Activated CD8-positive, alpha-beta T cell treated with anti-CD3 and anti-CD28 coated beads, Interleukin-2, amount 10 ng/mL, durations not matched to agents 7 days and 5 days (primary cell): ENCODE data around the gene AGFG2. TPM values are rescaled to one million over a fixed set of nuclear protein-coding genes. Genes with fewer than 3 reads are reported as not detected.

Source experiments
- ATAC-seq: fragments of 150-1000 bp; cut with Tn5 transposase; one replicate; pipeline ENCODE4 v1.10.0; 2021; ENCODE audit warnings: moderate library complexity
- CTCF ChIA-PET: fragments of 350-600 bp; sonication (Branson Sonifier 250); formaldehyde crosslinking; loops from one replicate; lab custom pipeline; 2021; ENCODE audit warnings: antibody characterized with exemption; lab: Charles Lee
- POLR2A ChIA-PET: fragments of 350-600 bp; sonication (Branson Sonifier 250); formaldehyde crosslinking; loops from one replicate; lab custom pipeline; 2021; ENCODE audit warnings: antibody characterized with exemption; lab: Charles Lee
- DNase-seq: peaks from one replicate; pipeline ENCODE4 v3.0.0-alpha.2; 2020
- H3K27ac Mint-ChIP-seq: one replicate; pipeline ENCODE4 v1.8.0; 2021; ENCODE audit warnings: mild to moderate bottlenecking, mixed read lengths
- H3K27me3 Mint-ChIP-seq: one replicate; pipeline ENCODE4 v1.8.0; 2021; ENCODE audit warnings: low read depth, mixed read lengths
- H3K36me3 Mint-ChIP-seq: one replicate; pipeline ENCODE4 v1.8.0; 2021; ENCODE audit warnings: low read depth, mixed read lengths
- H3K4me1 Mint-ChIP-seq: one replicate; pipeline ENCODE4 v1.8.0; 2021; ENCODE audit warnings: low read depth, mixed read lengths
- H3K4me3 Mint-ChIP-seq: one replicate; pipeline ENCODE4 v1.8.0; 2021; ENCODE audit warnings: mild to moderate bottlenecking, mixed read lengths
- H3K9me3 Mint-ChIP-seq: one replicate; pipeline ENCODE4 v1.8.0; 2022; ENCODE audit warnings: mixed read lengths; ENCODE audit not compliant: insufficient read depth
- total RNA-seq, 2 experiments: library from RNA; stranded (reverse); gene quantifications; one replicate each; pipeline ENCODE4 v1.2.3, GENCODE V29; 2021

AGFG2 gene
- total RNA-seq, 2 experiments from 2014 or later = 43.0 to 46.0 TPM

DNA sequence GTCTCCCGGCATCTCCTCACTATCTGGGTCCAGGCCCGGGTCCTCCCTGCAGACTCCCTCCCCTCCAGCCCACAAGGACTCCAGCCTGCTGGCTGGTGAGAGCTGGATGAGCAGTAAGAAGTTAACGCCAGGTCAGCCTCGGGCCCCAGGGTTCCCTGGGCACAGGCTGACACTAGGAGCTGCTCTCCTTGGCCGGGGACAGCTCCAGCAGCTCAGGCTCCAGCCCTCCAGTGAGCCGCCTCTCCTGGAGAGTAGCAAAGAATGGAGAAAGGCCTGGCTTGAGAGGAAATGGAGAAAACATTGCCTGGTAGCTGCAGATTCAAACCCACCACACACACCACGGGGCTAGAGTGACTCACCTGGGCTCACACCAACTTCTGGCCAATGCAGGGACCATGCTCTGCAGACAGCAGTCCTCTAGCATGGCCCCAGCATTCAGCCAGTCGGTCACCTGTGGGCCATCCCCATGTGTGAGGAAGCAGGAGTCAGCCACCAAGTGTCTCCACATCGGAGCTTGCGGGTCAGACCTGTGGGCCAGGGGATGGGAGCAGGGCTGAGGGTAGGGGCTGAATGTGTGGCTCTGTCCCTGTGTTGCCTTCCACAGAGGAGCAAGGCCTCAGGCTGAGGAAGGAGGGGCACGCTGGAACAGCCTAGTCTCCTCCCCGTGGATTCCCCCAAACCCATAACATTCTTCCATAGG is 28.2 kb downstream of the AGFG2 start:
- Mint-ChIP-seq H3K4me1 (peaks cover 66% of the 10 kb centered on the region), H3K27me3 (no peaks in the 10 kb centered on the region), H3K4me3 (no peak overlapping the region), H3K9me3 (no peaks in the 10 kb centered on the region), H3K27ac (peak overlapping the region; percentile 80), H3K36me3 (peaks cover 26% of the 10 kb centered on the region)
- ChIA-PET CTCF (interaction anchor here (1.3 to 5.6 kb wide), 2 partner anchors 20 to 124 kb away, joined by 4 to 57 read pairs; partner anchors contain the start of genes FBXO24 and LRCH4), POLR2A (interaction anchor here (0.6 to 2.0 kb wide), 2 partner anchors 20 to 113 kb away, joined by 5 to 8 read pairs; partner anchors contain the start of gene FBXO24)
- no peak for ATAC-seq
- no peak for DNase-seq

DNA sequence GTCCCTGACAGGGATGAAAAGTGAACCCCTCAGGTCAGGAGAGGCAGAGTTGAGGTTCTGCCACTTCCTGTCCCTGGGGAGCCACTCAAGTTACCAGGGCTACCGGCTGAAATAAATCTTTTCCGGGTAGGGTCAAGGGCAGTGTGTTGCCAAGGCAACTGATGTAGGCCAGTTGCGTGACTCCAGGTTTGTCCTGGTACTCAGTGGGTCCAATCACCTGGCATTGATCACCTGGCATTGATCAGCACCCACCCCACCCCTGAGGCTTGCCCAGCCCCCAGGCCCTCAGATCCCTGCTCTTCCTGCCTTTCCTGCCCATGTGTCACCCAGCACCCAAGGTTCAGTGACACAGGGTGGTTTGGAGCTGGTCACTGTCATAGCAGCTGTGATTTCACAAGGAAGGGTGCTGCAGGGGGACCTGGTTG is 28.8 kb downstream of the AGFG2 start:
- ATAC-seq (no peak), DNase-seq (peak; percentile 32)
- Mint-ChIP-seq H3K27ac (peak overlapping the region; percentile 80), H3K27me3 (no peaks in the 10 kb centered on the region), H3K4me3 (no peak overlapping the region), H3K4me1 (peaks cover 66% of the 10 kb centered on the region), H3K36me3 (peaks cover 25% of the 10 kb centered on the region), H3K9me3 (no peaks in the 10 kb centered on the region)
- ChIA-PET CTCF (interaction anchor here (1.1 kb wide), 1 partner anchor 21 kb away, joined by 3 read pairs; no protein-coding TSS in a partner anchor), POLR2A (no interaction called here)

DNA sequence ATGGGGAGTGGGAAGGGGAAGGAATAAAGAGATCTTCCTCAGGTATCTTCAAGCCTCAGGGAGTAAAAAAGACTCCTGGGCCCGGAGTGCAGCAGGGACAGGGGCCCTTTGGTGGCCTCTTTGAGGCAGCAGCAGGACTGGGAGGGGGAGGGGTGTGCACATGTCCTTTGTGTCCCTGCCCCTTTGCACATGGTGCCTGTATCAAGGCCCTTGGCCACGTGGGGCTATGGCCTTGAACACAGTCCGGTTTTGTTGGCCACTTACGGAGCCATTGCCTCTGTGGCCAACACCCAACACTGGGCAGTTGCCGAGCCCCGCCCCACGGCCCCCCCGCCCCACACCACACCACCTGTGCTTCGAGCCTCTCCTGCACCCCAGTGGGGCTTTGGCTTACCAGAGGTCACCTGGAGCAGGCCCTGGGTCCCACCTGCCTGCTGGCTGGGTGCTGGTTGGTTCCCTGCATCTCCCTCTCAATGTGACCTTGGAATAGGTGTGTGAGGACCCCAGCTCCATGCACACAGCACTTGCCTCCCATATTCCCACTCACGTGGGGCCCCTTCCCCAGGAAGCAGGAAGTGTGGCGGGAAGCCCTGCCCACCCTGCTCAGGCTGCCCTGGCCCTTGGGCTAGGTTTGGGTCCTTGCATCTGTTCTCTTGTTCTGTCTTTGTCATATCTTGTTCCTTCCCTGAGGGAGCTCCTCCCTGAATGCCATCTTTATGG is 29.3 kb downstream of the AGFG2 start:
- ChIA-PET CTCF (interaction anchor here (1.0 to 2.0 kb wide), 6 partner anchors 8 to 157 kb away, joined by 3 to 11 read pairs (median 4); partner anchors contain the start of genes FBXO24 and LRCH4), POLR2A (interaction anchor here (0.6 kb wide), 1 partner anchor 11 kb away, joined by 4 read pairs; no protein-coding TSS in a partner anchor)
- Mint-ChIP-seq H3K27me3 (no peaks in the 10 kb centered on the region), H3K4me1 (peaks cover 66% of the 10 kb centered on the region), H3K27ac (peak overlapping the region; percentile 80), H3K9me3 (no peaks in the 10 kb centered on the region), H3K36me3 (peaks cover 23% of the 10 kb centered on the region), H3K4me3 (no peak overlapping the region)
- DNase-seq = no peak
- ATAC-seq = no peak

DNA sequence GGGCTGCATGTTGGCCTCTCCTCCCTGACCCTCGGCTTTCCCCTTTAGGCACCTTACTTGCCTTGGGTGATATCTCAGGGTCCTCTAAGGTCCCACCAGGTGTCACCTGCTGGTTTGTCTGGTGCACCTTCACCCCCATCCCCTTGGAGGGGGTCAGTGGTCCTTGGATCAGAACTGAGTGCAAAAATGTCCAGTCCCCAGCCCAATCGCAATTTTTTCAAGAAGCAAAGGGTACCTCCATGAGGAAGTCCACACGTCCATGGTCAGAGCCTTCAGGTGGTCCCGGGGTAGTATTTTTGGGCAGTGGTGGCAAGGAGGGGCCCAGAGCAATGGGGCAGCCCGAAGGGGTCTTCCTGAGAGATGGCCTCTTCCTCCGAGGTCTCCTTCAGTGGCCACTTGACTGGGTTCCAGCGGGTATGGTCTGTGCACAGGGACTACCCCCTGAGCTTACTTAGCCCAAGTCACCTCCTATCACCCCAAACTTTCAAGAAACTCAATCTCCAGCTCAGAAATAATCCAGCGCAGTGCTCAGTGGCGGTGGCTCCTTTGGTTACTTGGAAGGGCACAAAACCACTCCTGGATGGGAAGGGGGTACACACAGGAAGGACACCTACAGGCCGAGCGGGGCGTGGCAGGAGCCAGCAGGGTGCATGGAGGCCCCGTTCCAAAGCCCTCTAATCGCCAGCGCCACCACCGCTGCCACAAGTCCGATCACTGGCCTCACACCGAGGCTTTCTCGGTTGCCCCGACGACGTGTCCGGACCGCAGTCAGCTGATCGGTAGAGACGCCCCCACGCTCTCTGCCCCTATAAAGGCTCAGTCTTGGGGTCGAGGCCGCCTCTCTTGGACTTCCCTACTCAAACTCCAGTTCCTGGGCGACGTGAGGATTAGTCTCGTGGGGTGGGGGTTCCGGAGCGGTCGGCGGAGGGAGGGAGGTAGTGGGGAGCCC is 30.2 kb downstream of the AGFG2 start:
- no peaks in the 10 kb centered on the region for H3K27me3 Mint-ChIP-seq
- peaks cover 17% of the 10 kb centered on the region for H3K36me3 Mint-ChIP-seq
- ATAC-seq = peak; percentile 35
- H3K4me1 Mint-ChIP-seq = peaks cover 58% of the 10 kb centered on the region
- peak overlapping the region; percentile 77 for H3K27ac Mint-ChIP-seq
- H3K9me3 Mint-ChIP-seq = no peaks in the 10 kb centered on the region
- ChIA-PET POLR2A (interaction anchor here (0.6 kb wide), 1 partner anchor 10 kb away, joined by 4 read pairs; no protein-coding TSS in a partner anchor), CTCF (interaction anchor here (0.8 to 2.0 kb wide), 8 partner anchors 9 to 157 kb away, joined by 3 to 11 read pairs (median 4); partner anchors contain the start of genes FBXO24, LRCH4 and POP7)
- peak; percentile 61 for DNase-seq
- peak overlapping the region; percentile 40 for H3K4me3 Mint-ChIP-seq

DNA sequence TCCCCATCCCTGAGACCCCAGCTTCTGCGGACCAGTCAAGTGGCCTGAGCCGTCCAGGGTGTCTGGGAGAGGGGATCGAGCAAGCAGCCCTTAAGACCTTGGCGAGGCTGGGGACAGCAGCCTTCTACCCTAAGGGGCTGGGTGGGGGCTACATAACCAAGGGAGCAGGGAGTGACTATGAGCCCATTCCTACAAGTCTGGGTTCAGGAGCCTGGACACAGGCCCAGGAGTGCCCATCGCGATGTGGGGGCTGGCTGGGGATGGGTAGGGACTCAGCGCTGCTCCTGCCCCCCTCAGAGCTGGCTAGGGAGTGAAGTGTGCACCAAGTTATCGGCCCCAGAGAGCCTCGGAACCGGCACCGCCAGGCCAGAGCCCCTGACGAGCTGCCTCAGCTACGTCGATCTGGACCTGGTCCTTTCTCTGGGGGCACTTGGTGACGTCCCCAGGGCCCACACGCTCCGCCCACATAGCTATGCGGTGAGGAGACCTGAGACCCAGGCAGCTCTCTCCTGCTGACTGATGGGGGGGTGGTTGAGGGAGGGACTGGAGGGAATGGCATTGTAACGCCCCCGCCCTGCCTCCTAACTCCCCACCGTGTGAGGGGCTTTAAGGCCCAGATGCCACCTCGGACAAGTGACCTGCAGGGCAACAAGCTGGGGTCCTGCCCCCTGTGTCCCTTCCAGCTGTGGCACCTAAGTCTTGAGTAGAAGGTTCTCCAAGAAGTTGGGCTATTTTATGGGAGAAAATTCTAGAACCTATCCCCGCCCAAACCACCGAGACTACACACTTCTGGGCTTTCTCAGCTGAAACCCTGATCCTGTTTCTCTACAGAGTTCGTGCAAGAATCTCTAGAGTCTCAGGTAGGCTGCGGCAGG is 32.2 kb downstream of the AGFG2 start:
- no peak overlapping the region for H3K4me3 Mint-ChIP-seq
- CTCF ChIA-PET = interaction anchor here (1.6 to 1.9 kb wide), 2 partner anchors 15 to 134 kb away, joined by 6 to 7 read pairs; partner anchors contain the start of genes FBXO24, LRCH4 and POP7
- no peak overlapping the region for H3K27ac Mint-ChIP-seq

DNA sequence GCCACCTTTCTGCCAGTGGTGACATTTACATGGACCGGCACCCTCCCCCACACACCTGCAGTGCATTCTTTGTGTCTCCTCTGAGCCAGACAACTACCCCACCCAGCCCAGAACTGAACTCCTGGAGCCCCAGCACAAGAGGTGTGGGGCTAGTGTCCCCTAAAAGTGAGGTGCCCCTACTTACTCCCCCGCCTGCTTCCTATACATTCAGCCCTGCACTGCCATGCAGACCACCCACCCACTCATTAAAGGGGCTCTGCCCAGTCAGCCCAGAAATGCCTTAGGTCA is 32.8 kb downstream of the AGFG2 start:
- Mint-ChIP-seq H3K4me1 (peaks cover 51% of the 10 kb centered on the region), H3K36me3 (peaks cover 29% of the 10 kb centered on the region), H3K4me3 (no peak overlapping the region), H3K9me3 (no peaks in the 10 kb centered on the region), H3K27ac (no peak overlapping the region), H3K27me3 (no peaks in the 10 kb centered on the region)
- no peak for ATAC-seq
- POLR2A ChIA-PET = interaction anchor here (0.8 to 1.7 kb wide), 5 partner anchors 10 to 135 kb away, joined by 3 to 11 read pairs (median 5); partner anchors contain the start of genes FBXO24, LRCH4, PPP1R35 and TSC22D4
- CTCF ChIA-PET = interaction anchor here (1.6 to 1.9 kb wide), 2 partner anchors 14 to 134 kb away, joined by 6 to 7 read pairs; partner anchors contain the start of genes FBXO24, LRCH4 and POP7
- no peak for DNase-seq

More for the DNA sequence above, 32.2 kb downstream of the AGFG2 start:
- DNase-seq (no peak), ATAC-seq (no peak)
- peaks cover 56% of the 10 kb centered on the region for H3K4me1 Mint-ChIP-seq
- H3K9me3 Mint-ChIP-seq = no peaks in the 10 kb centered on the region
- POLR2A ChIA-PET = interaction anchor here (0.8 to 1.7 kb wide), 6 partner anchors 11 to 142 kb away, joined by 3 to 11 read pairs (median 4); partner anchors contain the start of genes FBXO24, LRCH4, PPP1R35 and TSC22D4
- no peaks in the 10 kb centered on the region for H3K27me3 Mint-ChIP-seq
- H3K36me3 Mint-ChIP-seq = peaks cover 29% of the 10 kb centered on the region

DNA sequence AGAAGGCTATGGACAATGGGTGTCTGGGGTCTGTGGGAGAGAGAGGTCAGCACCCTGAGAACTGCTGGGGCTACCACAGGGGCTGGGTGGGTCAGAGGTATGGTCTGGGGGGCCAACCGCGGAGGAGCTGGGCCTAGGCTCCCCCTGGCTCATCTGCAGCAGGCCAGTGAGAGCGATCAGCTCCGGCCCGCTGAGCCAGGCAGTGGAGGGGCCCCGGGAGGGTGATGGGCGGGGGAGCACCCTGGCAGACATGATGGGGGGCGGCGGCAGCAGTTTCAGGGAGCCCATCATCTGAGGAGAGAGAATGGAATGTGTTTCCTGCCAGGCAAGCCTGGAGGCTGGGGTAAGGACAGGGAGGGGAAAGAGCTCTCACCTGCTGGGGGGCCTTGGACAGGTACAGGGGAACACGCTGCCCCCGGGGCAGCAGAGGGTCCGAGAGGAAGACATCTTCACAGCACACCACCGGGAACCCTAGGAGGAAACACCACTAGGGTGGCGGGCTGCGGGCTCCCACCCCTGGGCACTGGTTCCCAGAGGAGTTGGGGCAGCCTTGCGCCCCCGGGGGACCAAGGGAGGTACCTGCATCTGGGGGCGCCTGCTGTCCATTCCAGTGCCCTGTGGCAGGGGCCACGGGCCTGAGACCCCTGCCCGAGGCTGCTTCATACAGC is 33.4 kb downstream of the AGFG2 start:
- no peak for ATAC-seq
- Mint-ChIP-seq H3K9me3 (no peaks in the 10 kb centered on the region), H3K4me3 (no peak overlapping the region), H3K27ac (no peak overlapping the region), H3K36me3 (peaks cover 29% of the 10 kb centered on the region), H3K4me1 (peaks cover 45% of the 10 kb centered on the region), H3K27me3 (no peaks in the 10 kb centered on the region)
- CTCF ChIA-PET = interaction anchor here (0.8 to 1.0 kb wide), 2 partner anchors 8 to 14 kb away, joined by 3 to 5 read pairs; no protein-coding TSS in a partner anchor
- POLR2A ChIA-PET = no interaction called here
- DNase-seq = no peak

DNA sequence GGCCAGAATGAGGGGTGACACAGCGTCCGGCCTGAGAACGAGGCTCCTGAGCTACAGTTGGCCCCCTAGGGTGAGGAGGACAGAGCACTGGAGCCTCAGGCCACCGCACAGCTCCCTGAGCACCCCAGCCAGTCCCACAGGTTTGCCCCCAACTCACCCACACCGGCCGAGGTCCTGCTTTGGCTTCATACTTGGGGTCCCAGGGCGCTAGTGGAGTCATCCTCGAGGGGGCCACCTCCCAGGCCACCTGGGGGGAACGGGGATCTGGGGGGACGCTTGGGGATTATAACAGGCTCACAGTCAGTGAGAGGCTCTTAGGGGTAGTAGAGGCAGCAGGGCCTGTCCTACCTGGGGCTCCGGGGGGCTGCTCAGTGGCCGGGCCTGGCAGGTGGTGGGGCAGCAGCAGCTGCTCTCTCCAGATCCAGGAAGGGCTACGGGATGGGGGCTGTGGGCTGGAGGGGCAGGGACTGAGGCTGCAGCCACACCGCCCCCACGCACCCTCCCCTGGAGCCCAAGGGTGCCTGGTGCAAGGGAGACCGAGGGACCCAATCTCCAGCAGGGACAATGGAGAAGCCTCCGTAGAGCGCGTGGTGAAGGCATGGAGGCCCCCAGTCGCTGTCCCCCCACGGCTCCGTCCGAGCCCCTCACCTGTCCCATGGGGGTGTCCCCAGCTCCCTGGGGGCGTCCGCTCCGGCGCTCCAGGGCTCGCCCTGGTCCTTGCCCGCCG is 34.1 kb downstream of the AGFG2 start:
- no peak overlapping the region for H3K27ac Mint-ChIP-seq
- no peaks in the 10 kb centered on the region for H3K9me3 Mint-ChIP-seq
- ChIA-PET CTCF (interaction anchor here (1.0 kb wide), 1 partner anchor 9 kb away, joined by 5 read pairs; no protein-coding TSS in a partner anchor), POLR2A (no interaction called here)
- H3K4me1 Mint-ChIP-seq = peaks cover 38% of the 10 kb centered on the region
- DNase-seq (no peak), ATAC-seq (no peak)
- H3K4me3 Mint-ChIP-seq = no peak overlapping the region
- peaks cover 34% of the 10 kb centered on the region for H3K36me3 Mint-ChIP-seq
- no peaks in the 10 kb centered on the region for H3K27me3 Mint-ChIP-seq

DNA sequence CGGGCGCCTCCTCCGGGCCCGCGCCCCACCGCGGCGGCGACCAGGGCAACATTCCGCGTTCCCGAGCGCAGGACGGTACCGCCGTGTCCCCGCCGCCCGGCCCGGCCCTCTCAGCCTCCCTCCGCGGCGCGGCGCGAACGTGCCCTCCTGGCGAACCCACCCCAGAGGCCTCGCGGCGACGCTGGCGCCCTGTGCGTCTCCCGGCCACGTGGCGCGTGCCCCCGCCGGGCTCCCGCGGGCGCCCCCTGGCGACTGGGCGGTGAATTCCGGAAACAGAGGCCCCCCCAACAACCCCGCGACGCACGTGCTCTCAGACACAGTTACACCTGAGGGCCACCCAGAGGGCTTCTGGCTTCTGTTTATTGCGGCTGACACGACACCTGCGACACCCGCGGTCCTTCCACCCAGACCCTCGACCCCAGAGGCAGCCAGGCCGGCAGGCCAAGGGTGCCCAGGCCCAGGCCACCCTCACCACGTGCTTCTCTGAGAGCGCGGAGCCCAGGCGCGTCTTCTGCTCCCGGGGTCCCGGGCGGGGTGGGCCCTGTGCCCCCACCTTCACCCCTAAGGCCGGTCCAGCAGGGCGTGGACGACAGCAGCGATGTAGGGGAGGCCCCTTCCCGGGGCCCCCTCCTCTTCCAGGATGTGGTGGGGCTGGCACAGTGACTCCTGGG is 34.8 kb downstream of the AGFG2 start, which contains the start of gene SAP25:
TSS of gene SAP25 (minus strand) at position 210 of the 671 bp plus-strand sequence. CDS start at position 52, 158 bp downstream.
- H3K4me3 Mint-ChIP-seq = no peak within 1 kb of the TSS
- H3K9me3 Mint-ChIP-seq = no peaks in the 10 kb centered on the region
- no peak for ATAC-seq
- POLR2A ChIA-PET = no interaction called here
- peaks cover 31% of the 10 kb centered on the region for H3K4me1 Mint-ChIP-seq
- DNase-seq = no peak
- H3K27ac Mint-ChIP-seq = no peak within 1 kb of the TSS
- CTCF ChIA-PET = no interaction called here
- H3K27me3 Mint-ChIP-seq = no peaks in the 10 kb centered on the region
- peaks cover 41% of the 10 kb centered on the region for H3K36me3 Mint-ChIP-seq
